ENCODE measurements around the gene TMEM187.
A peak's percentile ranks its signal among the peaks of the same experiment; 100 is the strongest.
"Not testable (repeated sequence)": the region's sequence is repeated elsewhere in the genome, so short reads cannot be mapped to it uniquely, and the experiment has no call there.

Gene TMEM187

DNA sequence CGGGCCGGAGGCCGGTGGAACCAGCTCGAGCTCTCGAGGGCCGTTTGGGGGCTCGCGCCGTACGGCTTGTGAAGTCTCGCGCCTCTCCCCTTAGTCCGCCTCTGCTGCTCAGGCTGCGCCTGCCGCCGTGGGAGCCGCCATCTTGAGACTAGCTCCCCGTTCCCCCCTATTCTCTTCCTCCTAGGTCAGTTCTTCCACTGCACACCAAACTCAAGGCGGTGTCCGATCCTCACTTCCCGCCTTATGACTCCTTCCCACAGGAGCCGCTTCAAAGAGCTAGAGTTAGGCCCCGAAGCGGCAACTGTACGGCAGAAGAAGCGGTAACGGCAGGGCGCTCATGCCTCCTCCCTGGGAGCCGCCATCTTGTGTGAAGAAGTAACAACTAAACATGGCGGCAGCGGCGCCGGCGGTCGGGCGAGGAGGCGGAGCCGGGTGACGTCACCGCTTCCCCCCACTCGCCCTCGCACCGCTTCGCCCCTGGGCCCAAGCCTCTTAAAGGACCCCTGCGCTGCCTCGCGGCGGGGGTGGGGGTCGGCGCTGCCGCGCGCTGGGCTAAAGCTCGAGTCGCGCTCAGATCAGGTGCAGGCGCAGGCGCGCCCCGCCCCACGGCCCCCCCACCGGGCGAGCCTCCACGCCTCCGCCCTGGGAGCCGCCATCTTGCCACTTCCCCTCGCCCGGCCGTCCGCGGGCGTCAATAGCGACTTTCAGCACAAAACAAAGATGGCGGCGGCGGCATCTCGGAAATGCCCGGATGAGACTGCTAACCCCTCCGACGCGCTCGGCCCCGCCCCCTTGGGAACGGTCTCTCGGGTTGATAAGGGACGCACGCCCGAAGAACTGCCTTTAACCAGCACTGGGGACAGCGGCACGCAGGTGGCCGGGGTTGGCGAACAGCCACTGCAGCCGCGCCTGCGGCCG is 845 bp upstream of the TMEM187 start, which contains the start of gene HCFC1:
HCFC1 (minus strand) TSS at position 369 of the 918 bp plus-strand sequence. CDS start 978 bp downstream, outside the sequence.
- DNase-seq (ENCODE audit: low read depth) = peak; percentile 75

DNA sequence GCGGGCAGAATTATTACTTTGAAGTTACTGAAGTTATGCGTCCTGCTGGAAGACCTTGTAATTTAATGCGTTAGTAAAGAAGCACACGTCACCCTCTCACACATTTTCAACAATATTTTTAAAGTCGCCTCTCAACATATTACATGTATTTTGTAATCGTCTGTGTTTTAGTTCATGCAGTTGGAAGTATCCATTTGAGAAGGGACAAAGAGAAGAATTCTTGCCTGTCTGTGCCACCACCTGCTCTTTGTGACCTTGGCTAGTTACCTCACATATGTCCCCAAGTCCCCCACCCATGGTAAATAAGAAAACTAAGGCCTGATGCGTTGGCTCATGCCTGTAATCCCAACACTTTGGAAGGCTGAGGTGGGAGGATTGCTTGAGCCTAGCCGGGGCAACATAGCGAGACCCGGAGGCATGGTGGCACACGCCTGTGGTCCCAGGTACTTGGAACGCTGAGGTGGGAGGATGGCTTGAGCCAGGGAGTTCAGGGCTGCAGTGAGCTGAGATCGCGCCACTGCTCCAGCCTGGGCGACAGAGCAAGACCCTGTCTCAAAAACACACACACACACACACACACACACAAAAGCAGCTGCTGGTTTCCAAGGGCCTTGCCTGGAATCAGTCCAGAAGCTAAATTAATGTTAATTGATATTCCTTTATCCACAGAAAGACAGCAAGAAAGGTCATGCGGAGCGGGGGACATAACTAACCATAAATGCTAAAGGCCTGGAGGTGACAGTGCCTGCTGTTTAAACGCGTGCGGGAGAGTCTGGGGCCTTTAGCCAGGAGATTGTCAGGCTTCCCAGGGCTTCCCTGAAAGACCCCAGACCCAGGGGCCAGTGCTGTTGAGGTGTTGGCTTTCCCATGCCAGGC is 811 bp downstream of the TMEM187 start:
- DNase-seq (ENCODE audit: low read depth) = no peak

DNA sequence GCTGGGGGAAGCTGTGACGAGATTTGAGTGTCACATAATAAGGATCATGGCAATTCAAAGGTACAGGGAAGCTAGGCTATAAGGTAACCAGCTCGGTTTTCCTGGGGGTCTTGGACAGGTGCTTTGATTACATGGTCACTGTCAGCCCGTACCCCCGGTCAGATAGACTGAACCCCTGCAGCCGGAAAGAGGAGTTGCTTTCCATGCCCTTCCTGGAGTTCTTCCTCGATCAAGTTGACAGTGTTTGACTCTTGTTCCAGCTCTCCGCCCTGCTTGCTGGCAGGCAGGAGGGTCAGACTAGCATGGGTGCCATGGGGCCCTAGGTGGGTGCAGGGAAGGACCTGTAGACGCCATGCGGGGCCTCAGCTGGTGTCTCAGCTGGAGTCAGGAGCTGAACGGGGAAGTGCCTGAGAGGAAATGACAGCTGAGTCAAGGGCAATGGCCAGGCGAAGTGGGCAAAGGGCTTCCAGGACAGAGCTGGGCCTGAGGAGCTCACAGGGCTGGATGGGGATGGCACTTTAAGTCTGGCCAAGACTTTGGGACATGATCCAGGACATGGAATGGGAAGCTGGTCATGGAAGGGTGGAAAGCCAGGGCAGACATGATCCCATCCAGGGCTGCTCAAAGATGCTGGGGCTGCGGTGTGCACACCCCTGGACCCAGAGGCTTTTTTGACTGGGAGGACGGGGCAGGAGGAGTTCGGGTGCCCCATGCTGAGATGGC is 1.6 kb downstream of the TMEM187 start:
- no peak for DNase-seq (ENCODE audit: low read depth)

DNA sequence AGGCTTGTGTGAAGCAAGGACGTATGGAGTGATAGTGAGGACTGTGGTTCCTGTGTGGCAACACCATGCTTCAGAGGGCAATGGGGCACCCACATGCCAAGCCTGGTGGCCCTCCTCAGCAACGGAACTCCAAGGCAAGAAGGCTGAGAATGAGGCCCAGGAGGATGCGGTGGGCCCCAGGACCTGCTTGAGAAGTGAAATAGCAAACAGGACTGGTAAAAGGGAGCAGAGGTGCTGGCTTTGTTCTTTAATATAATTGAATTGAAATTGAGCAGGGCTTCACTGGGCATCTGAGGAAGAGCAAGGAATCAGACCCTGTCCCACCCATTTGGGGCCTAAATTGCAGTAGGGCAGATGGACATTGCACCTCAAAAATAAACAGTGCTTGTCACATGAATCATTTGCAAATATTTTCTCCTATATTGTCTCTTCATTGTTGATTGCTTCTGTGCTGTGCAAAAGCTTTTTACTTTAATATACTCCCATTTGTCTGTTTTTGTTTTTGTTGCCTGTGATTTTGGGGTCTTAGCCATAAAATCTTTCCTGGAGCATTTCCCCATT is 2.3 kb downstream of the TMEM187 start:
- no peak for DNase-seq (ENCODE audit: low read depth)

DNA sequence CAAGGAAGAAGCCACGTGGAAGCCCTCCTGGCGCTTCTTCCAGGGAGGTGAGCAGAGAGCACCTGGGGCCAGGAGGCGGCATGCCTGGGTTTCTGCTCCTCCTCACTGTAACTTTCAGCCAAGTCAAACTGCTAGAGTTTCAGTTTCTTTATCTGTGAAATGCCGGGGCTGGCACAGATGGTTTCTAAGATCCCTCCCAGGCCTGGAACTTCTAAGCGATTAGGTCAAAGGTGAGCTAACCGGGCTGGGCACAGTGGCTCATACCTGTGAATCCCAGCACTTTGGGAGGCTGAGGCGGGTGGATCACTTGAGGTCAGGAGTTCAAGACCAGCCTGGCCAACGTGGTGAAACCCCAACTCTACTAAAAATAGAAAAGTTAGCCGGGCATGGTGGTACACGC is 7.8 kb downstream of the TMEM187 start:
- not testable (repeated sequence) for DNase-seq (ENCODE audit: low read depth)

DNA sequence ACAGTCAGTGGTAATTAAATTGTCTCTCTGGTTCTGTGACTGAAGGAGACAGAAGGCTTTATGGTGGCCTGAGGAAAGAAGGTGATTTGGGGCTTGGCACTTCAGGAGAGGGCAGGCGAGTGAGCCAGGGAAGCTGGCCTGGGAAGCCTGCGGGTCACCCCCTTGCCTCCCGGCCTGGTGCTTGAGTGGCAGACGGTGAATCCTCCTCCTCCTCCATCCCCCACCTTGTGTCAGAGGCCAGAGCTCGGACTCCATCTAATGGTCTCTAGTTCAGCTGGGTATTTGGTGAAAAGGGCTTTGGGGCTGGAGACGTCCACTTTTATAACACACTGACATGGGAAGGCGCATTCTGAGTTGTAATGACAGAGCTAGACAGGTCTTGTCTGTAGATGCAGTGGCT is 8.7 kb downstream of the TMEM187 start:
- no peak for DNase-seq (ENCODE audit: low read depth)

DNA sequence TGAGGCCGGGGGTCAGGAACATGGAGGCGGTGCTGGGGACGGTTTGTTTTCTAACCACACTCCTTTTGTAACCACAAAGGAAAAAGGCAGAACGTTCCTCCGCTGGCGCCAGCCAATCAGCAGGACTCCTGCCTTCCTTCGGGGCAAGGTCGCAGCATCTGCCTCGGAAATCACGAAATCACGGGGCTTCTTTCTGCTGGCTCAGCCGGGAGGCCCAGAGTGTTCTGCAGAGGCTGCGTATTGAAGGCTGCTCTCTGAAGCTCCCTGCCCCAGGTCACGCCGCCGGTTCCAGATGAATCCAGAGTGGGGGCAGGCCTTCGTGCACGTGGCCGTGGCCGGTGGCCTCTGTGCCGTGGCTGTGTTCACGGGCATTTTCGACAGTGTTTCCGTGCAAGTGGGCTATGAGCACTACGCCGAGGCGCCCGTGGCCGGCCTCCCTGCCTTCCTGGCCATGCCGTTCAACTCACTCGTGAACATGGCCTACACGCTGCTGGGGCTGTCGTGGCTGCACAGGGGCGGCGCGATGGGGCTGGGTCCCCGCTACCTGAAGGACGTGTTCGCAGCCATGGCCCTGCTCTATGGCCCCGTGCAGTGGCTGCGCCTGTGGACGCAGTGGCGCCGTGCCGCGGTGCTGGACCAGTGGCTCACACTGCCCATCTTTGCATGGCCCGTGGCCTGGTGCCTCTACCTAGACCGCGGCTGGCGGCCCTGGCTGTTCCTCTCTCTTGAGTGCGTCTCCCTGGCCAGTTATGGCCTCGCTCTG is 9.4 kb downstream of the TMEM187 start:
- peak; percentile 70 for DNase-seq (ENCODE audit: low read depth)

DNA sequence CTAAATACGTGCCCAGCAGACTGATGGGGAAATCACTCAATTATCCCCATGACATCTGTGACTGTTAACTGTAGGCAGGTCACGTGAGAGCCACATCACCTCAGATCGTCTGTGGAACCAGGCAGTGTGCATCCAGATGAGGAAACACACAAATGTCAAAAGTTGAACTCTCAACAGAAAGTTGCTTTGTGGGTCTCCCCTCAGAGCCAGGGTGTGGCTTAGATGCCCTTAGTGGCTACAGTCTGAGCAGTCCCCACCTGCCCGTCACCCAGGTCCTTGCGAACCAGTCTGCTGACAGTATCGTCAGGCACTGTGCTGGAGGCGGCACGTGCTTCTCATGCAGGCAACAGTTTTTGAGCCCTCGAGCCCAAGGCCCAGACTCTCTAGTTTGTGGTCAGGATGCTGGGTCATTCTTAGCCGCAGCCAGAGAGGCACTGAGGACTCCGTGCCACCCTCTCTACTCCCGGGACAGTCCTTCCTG is 10.8 kb downstream of the TMEM187 start:
- DNase-seq (ENCODE audit: low read depth) = no peak

DNA sequence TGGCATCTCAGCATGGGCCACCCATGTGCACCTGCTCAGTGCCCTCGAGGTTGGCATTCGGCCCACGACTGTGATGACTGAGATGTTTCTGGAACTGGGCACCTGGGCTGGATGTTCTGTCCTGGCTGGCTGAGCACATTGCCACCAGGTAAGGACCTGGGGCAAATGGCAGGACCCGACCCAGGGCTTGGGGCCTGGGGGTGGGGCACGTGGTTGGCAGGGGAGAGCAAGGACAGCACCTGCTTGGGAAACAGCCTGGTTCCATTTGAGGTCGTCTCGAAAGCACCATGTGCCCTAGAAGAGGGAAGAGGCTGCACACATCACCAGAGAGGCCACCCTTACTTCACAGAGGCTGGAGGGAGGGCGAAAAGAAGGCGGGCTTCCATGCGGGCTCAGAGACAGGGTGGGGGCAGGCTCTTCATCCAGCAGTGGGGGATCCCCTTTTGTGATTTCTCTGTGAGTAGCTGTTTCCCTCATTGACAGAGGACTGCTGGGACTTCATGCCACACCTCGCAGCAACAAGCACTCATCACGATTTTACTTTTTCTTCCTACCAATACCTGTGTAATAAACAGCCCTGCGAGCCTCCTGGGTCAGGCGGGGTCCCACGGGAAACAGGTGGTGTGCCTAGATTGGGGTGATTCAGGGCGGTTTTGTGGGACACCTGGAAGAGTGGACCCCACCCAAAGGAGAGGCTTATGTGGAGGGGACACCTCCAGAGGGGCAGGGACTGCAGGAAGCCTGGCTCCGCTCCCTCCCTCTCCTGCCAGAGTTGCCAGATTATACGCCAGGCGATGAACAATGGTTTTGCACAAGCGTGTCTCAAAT is 12.0 kb downstream of the TMEM187 start:
- no peak for DNase-seq (ENCODE audit: low read depth)

DNA sequence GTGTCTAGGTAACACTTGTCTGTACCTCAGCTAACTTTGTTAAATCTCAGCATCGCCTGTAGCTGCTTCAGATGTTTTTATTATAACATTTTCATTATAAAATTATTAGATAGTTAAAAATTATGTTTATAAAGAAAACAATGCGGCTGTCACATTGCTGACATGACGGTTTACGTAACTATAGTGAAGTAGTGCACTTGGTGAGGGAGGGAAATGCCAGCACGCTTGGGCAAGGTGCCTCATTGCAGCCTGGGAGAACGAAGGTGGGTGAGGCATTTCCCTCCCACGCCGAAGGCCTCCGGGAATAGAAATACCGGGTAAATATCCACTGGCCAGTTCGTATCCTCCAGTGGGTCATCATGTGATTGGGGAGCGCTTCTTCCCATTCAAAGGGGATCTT is 15.9 kb downstream of the TMEM187 start:
- no peak for DNase-seq (ENCODE audit: low read depth)

DNA sequence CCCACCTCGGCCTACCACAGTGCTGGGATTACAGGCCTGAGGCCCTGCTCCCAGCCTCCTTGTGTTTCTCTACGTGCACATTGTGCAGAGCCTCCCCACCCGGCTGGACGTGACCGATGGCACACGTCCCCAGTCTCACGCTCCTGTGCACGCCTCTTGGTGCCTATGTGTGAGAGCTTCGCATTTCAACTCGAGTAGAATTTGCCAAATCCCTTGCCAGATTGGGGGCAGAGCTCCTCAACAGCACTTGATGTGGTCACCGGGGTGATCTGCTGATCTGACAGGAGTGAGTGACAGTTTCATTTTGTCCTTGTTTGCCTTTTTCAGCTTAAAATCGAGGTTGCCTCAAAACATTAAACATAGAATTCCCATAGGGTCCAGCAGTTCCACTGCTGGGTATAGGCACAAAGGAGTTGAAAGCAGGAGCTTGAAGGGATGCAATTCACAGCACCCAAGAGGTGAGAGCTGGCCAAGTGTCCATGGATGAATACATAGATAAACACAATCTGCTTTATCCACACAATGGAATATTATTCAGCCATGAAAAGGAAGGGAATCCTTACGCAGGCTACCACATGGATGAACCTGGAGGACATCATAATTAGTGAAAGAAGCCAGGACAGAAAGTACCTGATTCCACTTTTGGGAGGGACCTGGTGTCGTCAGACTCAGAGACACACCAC is 17.6 kb downstream of the TMEM187 start:
- DNase-seq (ENCODE audit: low read depth) = no peak

DNA sequence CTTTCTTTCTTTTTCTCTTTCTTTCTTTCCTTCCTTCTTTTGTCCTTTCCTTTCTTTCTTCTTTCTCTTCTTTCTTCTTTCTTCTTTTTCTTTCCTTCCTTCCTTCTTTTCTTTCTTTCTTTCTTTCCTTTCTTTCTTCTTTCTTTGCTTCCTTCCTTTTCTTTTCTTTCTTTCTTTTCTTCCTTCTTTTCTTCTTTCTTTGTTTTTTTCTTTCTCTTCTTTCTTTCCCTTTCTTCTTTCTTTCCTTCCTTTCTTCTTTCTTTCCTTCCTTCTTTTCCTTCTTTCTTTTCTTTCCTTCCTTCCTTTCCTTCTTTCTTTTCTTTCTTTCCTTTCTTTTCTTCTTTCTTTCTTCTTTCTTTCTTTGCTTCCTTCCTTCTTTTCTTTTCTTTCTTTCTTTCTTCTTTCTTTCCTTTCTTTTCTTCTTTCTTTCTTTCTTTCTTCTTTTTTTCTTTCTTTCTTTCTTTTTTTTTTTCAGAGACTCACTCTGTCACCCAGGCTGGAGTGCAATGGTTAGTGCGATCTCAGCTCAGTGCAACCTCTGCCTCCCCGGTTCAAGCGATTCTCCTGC is 18.5 kb downstream of the TMEM187 start:
- DNase-seq (ENCODE audit: low read depth) = no peak

DNA sequence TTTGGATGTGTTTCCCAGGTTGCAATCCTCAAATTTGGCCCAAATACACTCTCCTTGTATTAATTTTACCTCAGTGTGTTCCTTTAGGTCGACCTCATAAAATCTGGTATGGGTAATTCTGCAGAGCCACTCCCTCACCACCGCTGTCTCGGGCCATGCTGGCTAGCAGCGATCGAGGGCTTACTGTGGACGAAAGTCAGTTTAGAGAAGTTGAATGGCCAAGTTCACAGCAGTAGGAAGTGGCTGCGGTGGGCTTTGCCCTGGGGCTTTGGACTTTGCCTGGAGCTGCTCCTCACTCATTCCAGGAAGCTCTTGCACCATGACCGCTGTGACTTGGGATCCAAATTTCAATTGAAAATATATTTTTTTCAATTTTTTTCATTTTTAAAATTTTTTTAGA is 19.6 kb downstream of the TMEM187 start:
- DNase-seq (ENCODE audit: low read depth) = no peak

DNA sequence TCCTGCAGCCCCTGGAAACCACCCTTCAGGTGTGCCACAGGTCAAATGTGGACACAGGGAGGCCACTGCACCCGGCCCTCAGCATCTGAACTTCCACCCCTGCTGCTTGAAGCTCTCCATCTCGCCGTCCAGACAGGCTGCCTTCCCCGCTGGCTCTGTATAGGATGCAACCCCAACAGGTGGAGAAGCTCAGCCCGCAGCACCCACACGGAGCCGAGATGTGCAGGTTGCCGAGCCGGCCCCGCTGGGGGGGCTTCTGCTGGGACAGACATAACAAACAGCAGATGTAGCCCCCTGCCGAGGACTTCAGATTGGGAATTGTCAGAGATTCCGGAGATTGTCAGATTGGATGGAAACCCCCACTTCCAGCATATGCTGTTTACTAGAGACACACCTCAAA is 20.5 kb downstream of the TMEM187 start:
- no peak for DNase-seq (ENCODE audit: low read depth)

DNA sequence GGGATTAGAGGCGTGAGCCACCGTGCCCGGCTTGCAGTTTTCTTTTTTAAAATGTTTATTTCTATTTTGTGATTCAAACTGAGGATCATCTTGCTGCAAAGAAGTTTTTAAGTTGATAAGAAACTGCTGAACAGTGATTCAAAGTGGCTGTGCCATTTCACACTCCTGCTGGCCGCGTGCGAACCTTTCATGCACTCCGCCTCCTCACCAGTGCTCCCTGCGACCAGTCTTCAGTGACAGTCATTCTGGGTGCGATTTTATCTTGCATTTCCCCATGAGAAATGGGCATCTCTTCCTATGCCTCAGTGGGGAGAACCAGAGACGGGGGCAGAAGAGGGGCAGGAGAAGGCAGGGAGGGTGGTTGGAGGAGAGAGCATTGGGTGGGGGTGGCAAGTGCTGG is 21.4 kb downstream of the TMEM187 start:
- no peak for DNase-seq (ENCODE audit: low read depth)

DNA sequence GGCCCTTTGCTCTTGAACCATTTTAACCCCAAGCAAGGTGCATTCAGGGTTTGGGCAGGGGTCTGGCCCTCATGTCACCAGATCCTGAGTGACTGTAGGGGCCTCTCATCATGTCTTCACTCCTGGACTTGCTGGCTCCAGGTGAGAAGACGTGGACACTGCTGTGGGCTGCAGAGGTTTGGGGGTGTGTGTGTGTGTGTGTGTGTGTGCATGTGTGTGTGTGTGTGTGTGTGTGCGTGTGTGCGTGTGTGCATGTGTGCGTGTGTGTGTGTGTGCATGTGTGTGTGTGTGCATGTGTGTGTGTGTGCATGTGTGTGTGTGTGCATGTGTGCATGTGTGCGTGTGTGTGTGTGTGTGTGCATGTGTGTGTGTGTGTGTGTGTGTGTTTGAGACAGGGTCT is 21.8 kb downstream of the TMEM187 start:
- not testable (repeated sequence) for DNase-seq (ENCODE audit: low read depth)

DNA sequence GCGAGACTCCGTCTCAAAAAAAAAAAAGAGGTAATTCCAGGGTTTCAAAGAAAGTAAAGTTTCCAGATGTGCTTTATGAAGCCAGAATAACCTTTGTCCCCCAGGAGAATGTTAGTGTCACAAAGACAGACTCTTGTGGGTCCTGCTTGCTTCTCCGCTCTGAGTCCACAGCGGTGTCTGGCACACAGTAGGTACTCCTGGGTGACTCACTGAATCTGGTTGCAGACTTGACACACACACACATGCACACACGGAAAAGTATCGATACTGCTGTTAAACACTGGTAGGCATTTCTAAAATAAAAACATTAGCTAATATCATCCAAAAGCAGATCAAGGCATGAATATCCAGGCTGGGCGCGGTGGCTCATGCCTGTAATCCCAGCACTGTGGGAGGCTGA is 22.9 kb downstream of the TMEM187 start:
- no peak for DNase-seq (ENCODE audit: low read depth)

DNA sequence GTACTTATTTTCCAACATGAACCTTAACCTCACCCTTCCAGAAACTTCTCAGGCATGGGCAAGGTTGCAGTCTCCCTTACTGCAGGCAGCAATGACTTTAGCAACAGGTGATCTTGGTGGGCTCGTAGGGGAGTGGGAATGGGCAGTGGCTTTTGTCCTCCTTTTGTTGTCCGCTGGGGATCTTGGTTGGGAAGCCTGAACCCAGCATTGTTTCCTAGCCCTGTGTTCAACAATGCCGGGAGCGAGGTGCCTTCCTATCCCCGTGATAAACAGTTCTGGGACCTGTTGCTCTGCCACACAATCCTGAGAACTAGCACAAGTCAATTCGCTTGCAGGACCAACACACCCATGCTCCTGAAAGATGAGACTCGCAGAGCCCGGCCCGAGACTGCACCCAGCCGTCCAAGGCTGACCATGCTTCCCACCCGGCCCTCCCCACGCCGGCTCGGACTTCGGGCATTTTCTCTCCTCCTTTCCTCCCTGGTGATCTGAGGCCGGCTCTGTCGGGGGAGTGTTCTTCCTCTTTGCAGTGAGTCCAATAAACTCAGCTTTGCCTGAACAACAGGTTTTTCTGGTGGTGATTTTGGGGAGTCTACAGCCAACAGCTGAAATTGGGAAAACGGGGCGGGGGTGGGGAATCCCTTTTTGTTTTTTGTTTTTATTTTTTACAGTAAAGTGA is 26.9 kb downstream of the TMEM187 start:
- no peak for DNase-seq (ENCODE audit: low read depth)

DNA sequence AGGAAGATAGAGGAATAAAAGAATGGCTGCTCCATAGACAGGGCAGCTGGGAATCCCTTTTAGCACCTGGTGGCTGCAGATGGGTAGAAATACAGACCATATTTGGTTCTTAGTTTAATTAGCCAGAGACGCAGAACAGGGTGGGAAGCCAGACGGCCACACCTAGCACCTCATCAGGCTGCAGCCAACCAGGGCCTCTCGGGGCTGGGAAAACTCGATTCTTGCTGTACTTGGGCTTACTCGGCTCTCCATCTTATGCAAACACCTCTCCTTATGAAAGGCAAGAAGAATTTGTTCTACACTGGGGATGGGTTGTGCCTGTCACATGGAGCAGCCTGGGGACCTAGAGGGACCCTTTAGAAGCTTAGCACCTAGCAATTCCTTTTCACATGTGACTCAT is 27.5 kb downstream of the TMEM187 start:
- no peak for DNase-seq (ENCODE audit: low read depth)
